ENCODE measurements around the gene VSTM1. TPM values are rescaled to one million over a fixed set of nuclear protein-coding genes. Genes with fewer than 3 reads are reported as not detected.

Gene VSTM1
- total RNA-seq, 1 experiment from 2014 or later: not detected

DNA sequence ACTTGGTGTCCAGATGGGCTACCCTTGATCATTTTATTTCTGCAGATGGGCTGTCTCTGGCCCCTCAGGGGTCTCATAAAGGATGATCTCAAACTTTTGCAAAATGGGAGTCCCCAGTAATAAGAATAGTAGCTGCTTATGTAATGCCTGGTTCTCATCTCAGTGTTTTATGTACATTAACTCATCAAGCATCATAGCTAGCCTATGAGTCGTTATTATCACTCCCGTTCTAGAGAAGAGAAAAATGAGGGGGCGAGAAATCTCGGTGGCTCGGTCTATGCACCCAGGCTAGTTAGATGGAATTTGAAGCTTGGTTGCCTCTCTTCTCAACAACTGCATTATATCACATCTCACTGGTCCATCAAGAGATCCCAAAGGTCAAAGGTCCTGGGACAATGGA lies 68.9 kb downstream of the VSTM1 start:
- no peak for DNase-seq
- H3K27me3 ChIP-seq: peaks cover 16% of the 10 kb centered on the region
- no peaks in the 10 kb centered on the region for H3K36me3 ChIP-seq
- H3K9me3 ChIP-seq: no peaks in the 10 kb centered on the region; the same call in 1 of the 2 replicates
- H3K4me3 ChIP-seq: no peak overlapping the region

DNA sequence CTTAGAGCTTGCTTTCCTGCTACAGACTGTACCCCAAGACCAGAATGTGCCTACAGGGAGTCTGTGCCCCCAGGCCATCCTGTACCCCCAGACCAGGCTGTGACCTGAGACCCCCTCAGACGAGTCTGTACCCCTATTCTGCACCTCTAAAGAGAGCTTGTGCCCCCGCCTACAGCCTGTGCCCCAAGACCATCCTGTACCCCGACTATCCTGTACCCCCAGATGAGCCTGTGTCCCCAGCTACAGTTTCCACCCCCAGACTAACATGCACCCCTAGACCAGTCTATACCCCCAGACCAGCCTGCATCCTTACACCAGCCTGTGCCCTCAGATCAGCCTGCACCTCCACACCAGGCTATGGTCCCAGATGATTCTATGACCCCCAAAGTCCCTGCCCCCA lies 70.2 kb downstream of the VSTM1 start:
- Histone ChIP-seq H3K4me3 (no peak overlapping the region), H3K9me3 (no peaks in the 10 kb centered on the region), H3K36me3 (no peaks in the 10 kb centered on the region), H3K27me3 (peaks cover 9% of the 10 kb centered on the region; the same call in 1 of the 2 replicates)
- no peak for DNase-seq

DNA sequence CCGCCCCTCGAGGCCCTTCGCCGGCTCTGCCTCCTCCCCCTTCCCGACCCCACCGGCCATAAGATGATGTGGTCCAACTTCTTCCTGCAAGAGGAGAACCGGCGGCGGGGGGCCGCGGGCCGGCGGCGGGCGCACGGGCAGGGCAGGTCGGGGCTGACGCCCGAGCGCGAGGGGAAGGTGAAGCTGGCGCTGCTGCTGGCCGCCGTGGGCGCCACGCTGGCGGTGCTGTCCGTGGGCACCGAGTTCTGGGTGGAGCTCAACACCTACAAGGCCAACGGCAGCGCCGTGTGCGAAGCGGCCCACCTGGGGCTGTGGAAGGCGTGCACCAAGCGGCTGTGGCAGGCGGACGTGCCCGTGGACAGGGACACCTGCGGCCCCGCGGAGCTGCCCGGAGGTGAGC lies 70.9 kb downstream of the VSTM1 start:
- Histone ChIP-seq H3K27me3 (peaks cover 4% of the 10 kb centered on the region; the same call in 1 of the 2 replicates), H3K9me3 (no peaks in the 10 kb centered on the region), H3K36me3 (no peaks in the 10 kb centered on the region), H3K4me3 (no peak overlapping the region)
- no peak for DNase-seq

DNA sequence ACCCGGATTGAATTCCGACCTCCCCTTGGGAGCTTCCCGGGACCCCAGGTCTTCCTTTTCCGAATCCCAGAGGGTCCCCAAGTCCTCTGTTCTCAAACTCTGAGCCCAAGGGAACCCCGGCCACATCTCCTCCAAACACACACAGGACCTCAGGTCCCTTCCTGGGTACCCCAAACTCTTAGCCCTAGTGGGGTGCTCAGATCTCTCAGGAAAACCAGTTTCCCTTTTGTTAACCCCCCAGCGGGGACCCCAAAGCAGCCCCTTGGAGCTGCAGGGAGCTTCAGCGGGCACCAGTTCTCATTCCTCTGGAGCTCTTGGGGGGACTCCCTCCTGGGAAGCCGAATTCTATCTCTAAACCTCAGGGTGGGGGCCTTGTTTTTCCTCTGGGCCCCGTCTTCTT lies 71.5 kb downstream of the VSTM1 start:
- Histone ChIP-seq H3K4me3 (no peak overlapping the region), H3K36me3 (no peaks in the 10 kb centered on the region), H3K9me3 (no peaks in the 10 kb centered on the region), H3K27me3 (no peaks in the 10 kb centered on the region; the same call in 1 of the 2 replicates)
- no peak for DNase-seq

DNA sequence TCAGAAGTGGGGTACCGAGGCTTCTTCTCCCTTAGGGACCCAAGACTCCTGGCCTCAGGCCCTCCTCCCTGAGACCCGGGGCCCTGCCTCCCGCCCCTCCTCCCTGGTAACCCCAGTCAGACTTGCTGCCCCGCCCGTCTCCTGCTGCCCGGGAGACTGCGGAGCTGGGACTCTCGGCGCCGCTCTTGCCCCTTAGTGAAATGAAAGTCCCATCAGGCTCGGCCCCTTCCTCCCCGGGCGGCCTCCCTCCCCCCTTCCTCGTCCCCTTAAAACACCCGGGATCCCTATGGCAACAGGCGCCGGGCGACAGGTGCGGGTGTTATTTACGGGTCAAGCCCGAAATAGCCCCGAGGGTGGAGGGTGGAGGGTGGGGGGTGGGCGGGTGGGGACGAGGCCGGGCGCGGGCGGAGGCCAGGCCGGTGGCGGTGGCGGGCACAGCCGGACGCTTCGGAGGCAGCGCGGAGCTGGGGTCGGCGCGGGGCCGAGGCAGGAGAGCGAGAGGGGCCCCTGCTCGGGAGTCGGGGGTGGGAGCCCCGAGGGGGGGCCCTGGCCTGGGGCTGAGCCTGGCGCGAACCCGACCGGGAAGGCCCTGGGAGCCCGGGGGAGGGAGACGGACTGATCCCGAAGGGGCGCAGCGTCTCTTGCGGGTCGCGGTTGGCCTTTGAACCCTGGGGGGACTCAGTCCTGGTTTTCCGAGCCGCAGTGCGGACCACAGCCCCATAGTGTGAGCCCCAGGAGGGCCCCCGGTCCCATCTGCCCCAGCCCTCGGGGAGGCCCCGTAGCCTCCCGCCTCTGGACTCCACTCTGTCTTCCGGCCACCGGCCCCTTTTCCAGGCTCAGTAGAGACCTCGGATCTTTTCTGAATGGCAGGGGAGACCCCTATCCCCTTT lies 72.2 kb downstream of the VSTM1 start, which contains the start of gene CACNG6:
Gene CACNG6 (plus strand): TSS at position 414 of the 890 bp plus-strand sequence. CDS start 1,241 bp downstream, outside the sequence.
- Histone ChIP-seq H3K36me3 (no peaks in the 10 kb centered on the region), H3K9me3 (no peaks in the 10 kb centered on the region), H3K4me3 (no peak within 1 kb of the TSS), H3K27me3 (no peaks in the 10 kb centered on the region)
- peak; percentile 44 for DNase-seq

Other genes with a start within 250 kb of the VSTM1 start
- gene NLRP12, start 239.6 kb downstream of the VSTM1 start, total RNA-seq (2014; rRNA removed; shearing (Covaris generic); ENCODE audit: low replicate concordance): not detected in 2 replicates
- 8.3 and 18.7 TPM in 2 replicates for gene MYADM, start 196.0 kb downstream of the VSTM1 start, total RNA-seq (2014; rRNA removed; shearing (Covaris generic); ENCODE audit: low replicate concordance)
- not detected in 2 replicates for gene PRKCG, start 181.7 kb downstream of the VSTM1 start, total RNA-seq (2014; rRNA removed; shearing (Covaris generic); ENCODE audit: low replicate concordance)
- gene CACNG7, start 154.6 kb downstream of the VSTM1 start, total RNA-seq (2014; rRNA removed; shearing (Covaris generic); ENCODE audit: low replicate concordance): not detected in 2 replicates
- gene CACNG8, start 101.0 kb downstream of the VSTM1 start, total RNA-seq (2014; rRNA removed; shearing (Covaris generic); ENCODE audit: low replicate concordance): 0.05 TPM in 1 of 2 replicates, not detected in the other
- gene CACNG6, start 72.3 kb downstream of the VSTM1 start, total RNA-seq (2014; rRNA removed; shearing (Covaris generic); ENCODE audit: low replicate concordance): 0.43 TPM in 1 of 2 replicates, not detected in the other
- gene TARM1, start 17.5 kb upstream of the VSTM1 start, total RNA-seq (2014; rRNA removed; shearing (Covaris generic); ENCODE audit: low replicate concordance): not detected in 2 replicates
- not detected in 2 replicates for gene OSCAR, start 36.9 kb upstream of the VSTM1 start, total RNA-seq (2014; rRNA removed; shearing (Covaris generic); ENCODE audit: low replicate concordance)
- 4.8 and 23.1 TPM in 2 replicates for gene NDUFA3, start 39.0 kb upstream of the VSTM1 start, total RNA-seq (2014; rRNA removed; shearing (Covaris generic); ENCODE audit: low replicate concordance)
- gene TFPT, start 51.8 kb upstream of the VSTM1 start, total RNA-seq (2014; rRNA removed; shearing (Covaris generic); ENCODE audit: low replicate concordance): 23.9 and 36.5 TPM in 2 replicates
- 88.3 and 112 TPM in 2 replicates for gene PRPF31, start 51.9 kb upstream of the VSTM1 start, total RNA-seq (2014; rRNA removed; shearing (Covaris generic); ENCODE audit: low replicate concordance)
- 9.0 and 38.0 TPM in 2 replicates for gene CNOT3, start 73.9 kb upstream of the VSTM1 start, total RNA-seq (2014; rRNA removed; shearing (Covaris generic); ENCODE audit: low replicate concordance)
- 11.1 and 18.2 TPM in 2 replicates for gene LENG1, start 95.8 kb upstream of the VSTM1 start, total RNA-seq (2014; rRNA removed; shearing (Covaris generic); ENCODE audit: low replicate concordance)
- not detected in 2 replicates for gene TMC4, start 109.3 kb upstream of the VSTM1 start, total RNA-seq (2014; rRNA removed; shearing (Covaris generic); ENCODE audit: low replicate concordance)
- gene MBOAT7, start 125.7 kb upstream of the VSTM1 start, total RNA-seq (2014; rRNA removed; shearing (Covaris generic); ENCODE audit: low replicate concordance): 15.7 and 43.2 TPM in 2 replicates
- gene TSEN34, start 127.4 kb upstream of the VSTM1 start, total RNA-seq (2014; rRNA removed; shearing (Covaris generic); ENCODE audit: low replicate concordance): 68.7 and 103 TPM in 2 replicates
- gene RPS9, start 137.0 kb upstream of the VSTM1 start, total RNA-seq (2014; rRNA removed; shearing (Covaris generic); ENCODE audit: low replicate concordance): 3,013 and 3,637 TPM in 2 replicates
- gene LILRB3, start 159.1 kb upstream of the VSTM1 start, total RNA-seq (2014; rRNA removed; shearing (Covaris generic); ENCODE audit: low replicate concordance): not detected in 2 replicates
- not detected in 2 replicates for gene LILRA6, start 178.9 kb upstream of the VSTM1 start, total RNA-seq (2014; rRNA removed; shearing (Covaris generic); ENCODE audit: low replicate concordance)
- gene LILRB5, start 193.4 kb upstream of the VSTM1 start, total RNA-seq (2014; rRNA removed; shearing (Covaris generic); ENCODE audit: low replicate concordance): not detected in 2 replicates
- gene LILRB2, start 217.2 kb upstream of the VSTM1 start, total RNA-seq (2014; rRNA removed; shearing (Covaris generic); ENCODE audit: low replicate concordance): not detected in 2 replicates
- not detected in 2 replicates for gene LILRA5, start 249.3 kb upstream of the VSTM1 start, total RNA-seq (2014; rRNA removed; shearing (Covaris generic); ENCODE audit: low replicate concordance)